Testis (tissue), 3 donors: ENCODE measurements around the gene TRIM13. TPM values are rescaled to one million over a fixed set of nuclear protein-coding genes. Genes with fewer than 3 reads are reported as not detected.

ENCODE experiments used
- DNase-seq: peaks from one replicate; pipeline ENCODE4 v3.0.0-alpha.2; 2019
- H3K27ac ChIP-seq, 2 donors: fragments of 200-600 bp; sonication (generic); one replicate each; pipeline ENCODE4 v1.5.1; 2019
- H3K27me3 ChIP-seq: fragments of 200-600 bp; sonication (generic); one replicate; pipeline ENCODE4 v1.5.1; 2019
- H3K36me3 ChIP-seq: fragments of 200-600 bp; sonication (generic); one replicate; pipeline ENCODE4 v1.5.1; 2017; ENCODE audit warnings: low read depth; ENCODE audit errors: missing control alignments
- H3K4me1 ChIP-seq: fragments of 200-600 bp; sonication (generic); one replicate; pipeline ENCODE4 v1.5.1; 2019
- H3K4me3 ChIP-seq, 2 donors: fragments of 200-600 bp; sonication (generic); one replicate each; pipeline ENCODE4 v1.5.1; 2017 to 2019
- H3K9me3 ChIP-seq: fragments of 200-600 bp; sonication (generic); one replicate; pipeline ENCODE4 v1.5.1; 2017
- CTCF ChIP-seq, 3 experiments: fragments of 450-650 bp in 2 of 3; fragments of 200-600 bp in 1 of 3; sonication (generic) in 1 of 3; IDR thresholded peaks; one replicate each; pipeline ENCODE4 v1.5.1; 2016 to 2019; ENCODE audit warnings: antibody characterized with exemption in 3 of 3, mild to moderate bottlenecking in 2 of 3, moderate library complexity in 1 of 3
- POLR2A ChIP-seq: fragments of 450-650 bp; IDR thresholded peaks from one replicate; pipeline ENCODE4 v1.6.1; 2017; ENCODE audit warnings: antibody characterized with exemption, mild to moderate bottlenecking, moderate library complexity
- WGBS, 2 donors: methylation state at CpG; one replicate each; pipeline ENCODE4 v1.1.5; 2018; 5-methylcytosine and 5-hydroxymethylcytosine counted together
- intact Hi-C: fragments of 100-400 bp; cut with DNase I; formaldehyde crosslinking; loops from one replicate; pipeline ENCODE4 v1.15.1; 2023; ENCODE audit warnings: low total_unique reads
- polyA plus RNA-seq: library from polyadenylated mRNA; stranded (reverse); fragments of 350-450 nt; fragmentation: Illumina TruSeq; extraction: RNeasy Lipid Tissue Mini Kit (QIAGEN cat#74804); gene quantifications from one replicate; pipeline ENCODE4 v1.2.3, GENCODE V29; 2014; ENCODE audit warnings: low read depth, low replicate concordance; ENCODE audit not compliant: insufficient read depth
- total RNA-seq, 2 donors: library from RNA; depleted of rRNA; stranded (reverse); fragments of >200 nt; gene quantifications; one replicate each; pipeline ENCODE4 v1.2.3, GENCODE V29; 2016

The TRIM13 gene
- total and polyA plus RNA-seq, 3 donors from 2014 or later = 43.1 to 163 (median 48.6) TPM

GRCh38 chr13:49954674-49955455, 42.0 kb upstream of the TRIM13 start:
- TF ChIP-seq CTCF (IDR thresholded peaks at IDR 0.05) = no peak
- no peak for TF ChIP-seq POLR2A
- intact Hi-C loops = no loop called here
- Histone ChIP-seq H3K36me3 (no peaks in the 10 kb centered on the region), H3K27ac (no peak overlapping the region), H3K9me3 (no peaks in the 10 kb centered on the region), H3K27me3 (no peaks in the 10 kb centered on the region), H3K4me1 (no peaks in the 10 kb centered on the region), H3K4me3 (no peak overlapping the region)
- 86 to 88% methylated on average over 2 of the region's 2 CpGs for WGBS, 2 donors
- no peak for DNase-seq

- intact Hi-C loops = no loop called here
- Histone ChIP-seq H3K27me3 (no peaks in the 10 kb centered on the region), H3K9me3 (no peaks in the 10 kb centered on the region), H3K27ac (no peak overlapping the region), H3K36me3 (no peaks in the 10 kb centered on the region), H3K4me3 (no peak overlapping the region), H3K4me1 (no peaks in the 10 kb centered on the region)
- no peak for DNase-seq
- WGBS, 2 donors = 80 to 93% methylated on average over 3 of the region's 3 CpGs
- TF ChIP-seq CTCF (IDR thresholded peaks at IDR 0.05) (no peak), POLR2A (no peak)
Observed at GRCh38 chr13:49956131-49956530, 40.7 kb upstream of the TRIM13 start.

GRCh38 chr13:49958321-49958720, 38.5 kb upstream of the TRIM13 start:
- no peak for DNase-seq
- no peaks in the 10 kb centered on the region for H3K27me3 ChIP-seq
- WGBS, 2 donors = 84 to 93% methylated on average over 3 of the region's 3 CpGs
- H3K9me3 ChIP-seq = no peaks in the 10 kb centered on the region
- TF ChIP-seq CTCF (IDR thresholded peaks at IDR 0.05) = no peak
- TF ChIP-seq POLR2A = no peak
- H3K4me1 ChIP-seq = no peaks in the 10 kb centered on the region
- H3K36me3 ChIP-seq = no peaks in the 10 kb centered on the region
- no peak overlapping the region for H3K4me3 ChIP-seq
- no peak overlapping the region for H3K27ac ChIP-seq
- intact Hi-C loops = no loop called here

GRCh38 chr13:49967456-49967855, 29.4 kb upstream of the TRIM13 start:
- H3K9me3 ChIP-seq = no peaks in the 10 kb centered on the region
- no peaks in the 10 kb centered on the region for H3K36me3 ChIP-seq
- intact Hi-C loops = no loop called here
- H3K4me3 ChIP-seq = no peak overlapping the region
- no peak overlapping the region for H3K27ac ChIP-seq
- no peaks in the 10 kb centered on the region for H3K27me3 ChIP-seq
- no peak for TF ChIP-seq POLR2A
- no peak for TF ChIP-seq CTCF (IDR thresholded peaks at IDR 0.05)
- WGBS, 2 donors = 95 to 96% methylated on average over 4 of the region's 4 CpGs
- no peak for DNase-seq
- no peaks in the 10 kb centered on the region for H3K4me1 ChIP-seq

- intact Hi-C loops = no loop called here
- Histone ChIP-seq H3K27me3 (no peaks in the 10 kb centered on the region), H3K4me1 (no peaks in the 10 kb centered on the region), H3K4me3 (no peak overlapping the region), H3K9me3 (no peaks in the 10 kb centered on the region), H3K27ac (no peak overlapping the region), H3K36me3 (no peaks in the 10 kb centered on the region)
- 88 to 91% methylated on average over 4 of the region's 4 CpGs for WGBS, 2 donors
- TF ChIP-seq POLR2A = no peak
- no peak for TF ChIP-seq CTCF (IDR thresholded peaks at IDR 0.05)
- no peak for DNase-seq
Observed at GRCh38 chr13:49972709-49973108, 24.1 kb upstream of the TRIM13 start.
